Osteoblast (primary cell): ENCODE measurements around the gene RETREG3. TPM values are rescaled to one million over a fixed set of nuclear protein-coding genes. Genes with fewer than 3 reads are reported as not detected.

ENCODE experiments used
- DNase-seq: peaks from one replicate; pipeline ENCODE4 v3.0.0; 2011; ENCODE audit warnings: low spot score, mixed read lengths; ENCODE audit not compliant: insufficient read length; ENCODE audit errors: missing footprints
- H2AFZ ChIP-seq: 2 replicates; pipeline ENCODE4 v1.6.0; 2011; ENCODE audit warnings: mild to moderate bottlenecking, low read length
- H3K27ac ChIP-seq: 2 replicates; pipeline ENCODE4 v1.5.1; 2011; ENCODE audit warnings: mild to moderate bottlenecking, low read depth, low read length, moderate library complexity
- H3K27me3 ChIP-seq: 2 replicates; pipeline ENCODE4 v1.6.0; 2012; ENCODE audit warnings: mild to moderate bottlenecking, control low read depth, inconsistent platforms, low read length, moderate library complexity; ENCODE audit not compliant: insufficient read depth
- H3K36me3 ChIP-seq: 2 replicates; pipeline ENCODE4 v1.5.1; 2011; ENCODE audit warnings: mild to moderate bottlenecking, low read length, control low read depth, moderate library complexity; ENCODE audit not compliant: insufficient read depth
- H3K4me1 ChIP-seq: 2 replicates; pipeline ENCODE4 v1.5.1; 2011; ENCODE audit warnings: mild to moderate bottlenecking, low read length, control low read depth, moderate library complexity; ENCODE audit not compliant: insufficient read depth
- H3K4me2 ChIP-seq: 2 replicates; pipeline ENCODE4 v1.6.0; 2011; ENCODE audit warnings: mild to moderate bottlenecking, low read length; ENCODE audit not compliant: insufficient read depth
- H3K4me3 ChIP-seq: fragments of 200-600 bp; sonication (generic); 3 replicates; pipeline ENCODE4 v1.5.1; 2012; ENCODE audit warnings: mild to moderate bottlenecking, low read length, inconsistent platforms; ENCODE audit not compliant: insufficient read depth
- H3K79me2 ChIP-seq: 2 replicates; pipeline ENCODE4 v1.6.0; 2012; ENCODE audit warnings: mild to moderate bottlenecking, low read length, control low read depth, inconsistent platforms; ENCODE audit not compliant: insufficient read depth
- H3K9me3 ChIP-seq: 2 replicates; pipeline ENCODE4 v1.5.1; 2011; ENCODE audit warnings: low read depth, low read length, control low read depth
- H4K20me1 ChIP-seq: 2 replicates; pipeline ENCODE4 v1.6.0; 2012; ENCODE audit warnings: mild to moderate bottlenecking, low read length, control low read depth; ENCODE audit not compliant: insufficient read depth
- CTCF ChIP-seq: IDR thresholded peaks from 2 replicates; pipeline ENCODE4 v1.5.1; 2011; ENCODE audit warnings: mild to moderate bottlenecking, low read depth, low read length, moderate library complexity; ENCODE audit errors: extremely low read depth
- total RNA-seq: library from RNA; depleted of rRNA; stranded (reverse); fragments of >200 nt; gene quantifications from 2 replicates; pipeline ENCODE4 v1.2.3, GENCODE V29; 2012

The RETREG3 gene
- total RNA-seq, 1 donor, result 90.1 TPM

DNA sequence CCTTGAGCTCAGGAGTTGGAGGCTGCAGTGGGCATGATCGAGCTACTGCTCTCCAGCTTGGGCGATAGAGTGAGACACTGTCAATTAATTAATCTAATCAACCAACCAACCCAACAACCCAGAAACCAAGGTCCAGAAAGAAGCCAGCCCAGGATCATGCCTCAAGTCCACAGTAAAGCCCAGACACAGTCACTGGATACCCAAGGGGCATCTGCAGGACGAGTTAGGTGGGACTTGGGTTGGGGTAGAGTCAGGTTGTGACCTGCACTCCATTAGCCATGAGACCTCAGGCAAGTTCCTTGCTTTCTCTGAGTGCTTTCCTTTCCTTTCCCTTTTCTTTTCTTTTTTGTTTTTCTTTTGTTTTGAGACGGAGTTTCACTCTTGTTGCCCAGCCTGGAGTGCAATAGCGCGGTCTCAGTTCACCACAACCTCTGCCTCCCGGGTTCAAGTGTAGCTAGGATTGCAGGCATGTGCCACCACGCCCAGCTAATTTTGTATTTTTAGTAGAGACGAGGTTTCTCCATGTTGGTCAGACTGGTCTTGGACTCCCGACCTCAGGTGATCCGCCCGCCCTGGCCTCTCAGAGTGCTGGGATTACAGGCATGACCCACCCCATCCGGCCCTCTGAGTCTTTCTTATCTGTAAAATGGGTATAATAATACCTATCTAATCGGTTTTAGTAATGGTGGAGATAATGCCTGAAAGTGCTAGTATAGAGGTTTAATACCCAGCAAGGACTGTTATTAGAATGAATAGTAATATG lies 60.0 kb downstream of the RETREG3 start:
- peaks cover 2% of the 10 kb centered on the region for H3K36me3 ChIP-seq
- H3K4me3 ChIP-seq, result no peak overlapping the region
- no peak overlapping the region for H3K27ac ChIP-seq
- H2AFZ ChIP-seq, result no peak overlapping the region
- H3K9me3 ChIP-seq, result no peaks in the 10 kb centered on the region
- peaks cover 6% of the 10 kb centered on the region for H3K79me2 ChIP-seq
- peak; percentile 82 for DNase-seq
- H4K20me1 ChIP-seq, result peaks cover 7% of the 10 kb centered on the region
- H3K4me2 ChIP-seq, result peak overlapping the region; percentile 23
- TF ChIP-seq CTCF, result no peak
- H3K27me3 ChIP-seq, result no peaks in the 10 kb centered on the region
- H3K4me1 ChIP-seq, result peaks cover 5% of the 10 kb centered on the region

DNA sequence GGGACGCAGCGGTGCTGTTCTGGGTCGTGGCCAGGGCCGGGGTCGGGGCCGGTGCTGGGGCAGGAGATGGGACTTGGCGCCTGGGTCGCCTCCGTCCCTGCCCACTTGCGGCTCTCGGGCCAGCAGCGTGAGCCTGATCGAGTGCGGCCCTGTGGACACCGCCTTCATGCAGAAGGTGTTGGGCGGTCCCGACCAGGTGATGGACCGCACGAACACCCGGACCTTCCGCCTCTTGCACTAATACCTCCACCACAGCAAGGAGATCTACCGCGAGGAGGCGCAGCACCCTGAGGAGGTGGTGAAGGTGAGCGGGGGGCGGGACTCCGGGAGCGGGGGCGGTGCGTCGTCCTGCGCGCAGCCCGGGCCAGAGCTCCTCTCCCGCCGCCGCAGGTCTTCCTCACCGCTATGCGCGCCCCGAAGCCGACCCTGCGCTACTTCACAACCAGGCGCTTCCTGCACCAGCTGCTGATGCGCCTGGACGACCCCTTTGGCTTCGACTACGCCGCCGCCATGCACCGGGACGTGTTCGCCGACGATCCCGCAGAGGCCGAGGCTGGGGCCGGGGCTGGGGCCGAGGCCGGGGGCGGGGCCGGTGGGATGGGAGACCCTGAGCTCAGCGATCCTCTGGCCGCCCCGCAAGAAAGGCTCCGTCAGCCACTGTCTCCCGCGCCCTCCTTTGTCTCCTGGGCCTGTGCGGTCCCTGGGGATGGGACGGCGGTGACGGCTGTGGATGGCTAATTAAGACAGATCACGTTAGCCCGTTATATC lies 60.9 kb downstream of the RETREG3 start:
- peak overlapping the region; percentile 28 for H3K4me3 ChIP-seq

GRCh38 chr17:42547698-42548069 lies 61.5 kb downstream of the RETREG3 start:
- H3K4me2 ChIP-seq, result no peak overlapping the region
- peak; percentile 50 for DNase-seq

More for the DNA sequence above, 60.9 kb downstream of the RETREG3 start:
- Histone ChIP-seq H3K27ac (no peak overlapping the region), H3K4me1 (no peaks in the 10 kb centered on the region), H3K36me3 (peaks cover 11% of the 10 kb centered on the region), H2AFZ (no peak overlapping the region), H3K79me2 (no peaks in the 10 kb centered on the region), H3K9me3 (no peaks in the 10 kb centered on the region), H3K27me3 (no peaks in the 10 kb centered on the region), H3K4me2 (peak overlapping the region; percentile 23), H4K20me1 (peaks cover 4% of the 10 kb centered on the region)
- peak; percentile 90 for DNase-seq
- TF ChIP-seq CTCF, result no peak

More at GRCh38 chr17:42547698-42548069, 61.5 kb downstream of the RETREG3 start:
- TF ChIP-seq CTCF, result no peak
- Histone ChIP-seq H3K36me3 (peaks cover 17% of the 10 kb centered on the region), H3K27me3 (no peaks in the 10 kb centered on the region), H3K4me3 (no peak overlapping the region), H3K79me2 (no peaks in the 10 kb centered on the region), H4K20me1 (peaks cover 4% of the 10 kb centered on the region), H3K27ac (no peak overlapping the region), H3K4me1 (no peaks in the 10 kb centered on the region), H2AFZ (no peak overlapping the region), H3K9me3 (no peaks in the 10 kb centered on the region)
